Epithelial cell of proximal tubule (primary cell): ENCODE measurements around the gene FCMR. TPM values are rescaled to one million over a fixed set of nuclear protein-coding genes. Genes with fewer than 3 reads are reported as not detected.

Experiments
- DNase-seq: peaks from one replicate; pipeline ENCODE4 v3.0.0-alpha.2; 2011; ENCODE audit warnings: low read depth
- H3K4me3 ChIP-seq: 2 replicates; pipeline ENCODE4 v1.5.1; 2011; ENCODE audit warnings: low read depth, mild to moderate bottlenecking, low read length
- total RNA-seq: library from RNA; depleted of rRNA; stranded (reverse); fragments of >200 nt; gene quantifications from 2 replicates; pipeline ENCODE4 v1.2.3, GENCODE V29; 2015
- TF ChIP-seq, protein P1 (sequence below): conservative IDR thresholded peaks from 2 replicates; pipeline ENCODE4 v1.5.1; 2012; ENCODE audit warnings: low read depth, mild to moderate bottlenecking, low read length

Gene FCMR
- total RNA-seq, 1 donor from 2014 or later = not detected

DNA sequence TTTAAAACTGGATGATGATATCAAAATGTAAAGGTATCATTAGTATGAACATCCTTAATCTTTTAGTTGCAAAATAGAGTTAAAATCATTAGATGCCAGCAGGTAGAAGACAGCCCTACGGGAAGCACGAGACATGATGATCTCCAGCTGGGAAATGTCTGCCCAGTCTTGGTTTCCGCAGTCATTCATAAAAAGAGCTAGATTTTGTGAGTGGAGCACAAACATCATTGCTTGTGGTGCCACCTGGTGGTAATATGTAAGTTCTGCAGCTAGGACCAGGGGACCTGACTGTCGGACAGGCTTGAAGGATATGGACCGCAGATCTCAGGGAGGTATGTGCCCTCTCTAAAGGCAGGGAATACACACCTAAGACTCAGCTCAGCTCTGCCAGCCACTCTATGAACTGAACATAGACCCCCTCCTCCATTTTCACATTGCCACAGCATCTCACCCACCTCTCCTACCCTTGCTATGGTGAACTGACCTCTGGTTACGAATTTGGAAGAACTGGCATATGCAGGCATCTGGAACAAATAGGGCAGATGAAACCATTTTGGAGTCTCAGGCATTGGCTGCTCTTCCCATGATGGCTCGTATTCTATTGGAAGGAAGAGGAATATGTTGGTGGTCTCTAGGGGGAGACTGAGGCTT is 9.2 kb downstream of the FCMR start:
- no peak overlapping the region for H3K4me3 ChIP-seq
- TF ChIP-seq, protein P1, sequence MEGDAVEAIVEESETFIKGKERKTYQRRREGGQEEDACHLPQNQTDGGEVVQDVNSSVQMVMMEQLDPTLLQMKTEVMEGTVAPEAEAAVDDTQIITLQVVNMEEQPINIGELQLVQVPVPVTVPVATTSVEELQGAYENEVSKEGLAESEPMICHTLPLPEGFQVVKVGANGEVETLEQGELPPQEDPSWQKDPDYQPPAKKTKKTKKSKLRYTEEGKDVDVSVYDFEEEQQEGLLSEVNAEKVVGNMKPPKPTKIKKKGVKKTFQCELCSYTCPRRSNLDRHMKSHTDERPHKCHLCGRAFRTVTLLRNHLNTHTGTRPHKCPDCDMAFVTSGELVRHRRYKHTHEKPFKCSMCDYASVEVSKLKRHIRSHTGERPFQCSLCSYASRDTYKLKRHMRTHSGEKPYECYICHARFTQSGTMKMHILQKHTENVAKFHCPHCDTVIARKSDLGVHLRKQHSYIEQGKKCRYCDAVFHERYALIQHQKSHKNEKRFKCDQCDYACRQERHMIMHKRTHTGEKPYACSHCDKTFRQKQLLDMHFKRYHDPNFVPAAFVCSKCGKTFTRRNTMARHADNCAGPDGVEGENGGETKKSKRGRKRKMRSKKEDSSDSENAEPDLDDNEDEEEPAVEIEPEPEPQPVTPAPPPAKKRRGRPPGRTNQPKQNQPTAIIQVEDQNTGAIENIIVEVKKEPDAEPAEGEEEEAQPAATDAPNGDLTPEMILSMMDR = peak; percentile 82

GRCh38 chr1:206911064-206911663 is 10.6 kb downstream of the FCMR start:
- DNase-seq = no peak
- TF ChIP-seq, protein P1 = peak; percentile 76
- H3K4me3 ChIP-seq = no peak overlapping the region

More for the DNA sequence above, 9.2 kb downstream of the FCMR start:
- DNase-seq = no peak

- no peak for DNase-seq
- H3K4me3 ChIP-seq = peak overlapping the region; percentile 55
- TF ChIP-seq, protein P1 = no peak
Measured at GRCh38 chr1:206909883-206910318, 11.8 kb downstream of the FCMR start.

GRCh38 chr1:206909161-206909882 is 12.4 kb downstream of the FCMR start:
- H3K4me3 ChIP-seq = peak overlapping the region; percentile 55
- TF ChIP-seq, protein P1 = no peak
- DNase-seq = no peak

- no peak for DNase-seq
- TF ChIP-seq, protein P1 = no peak
- no peak overlapping the region for H3K4me3 ChIP-seq
Measured at GRCh38 chr1:206908038-206908437, 13.7 kb downstream of the FCMR start.

GRCh38 chr1:206907304-206907991 is 14.3 kb downstream of the FCMR start:
- no peak for DNase-seq
- TF ChIP-seq, protein P1 = peak; percentile 44

More at GRCh38 chr1:206907304-206907991, 14.3 kb downstream of the FCMR start:
- H3K4me3 ChIP-seq = no peak overlapping the region
